ENCODE data around the gene CCDC150.
"Not testable (repeated sequence)": the region's sequence is repeated elsewhere in the genome, so short reads cannot be mapped to it uniquely, and the experiment has no call there.

Gene CCDC150

GRCh38 chr2:196638765-196639164, 750 bp upstream of the CCDC150 start:
- no peak for DNase-seq

- DNase-seq, result no peak
Measured at GRCh38 chr2:196640031-196640548, 575 bp downstream of the CCDC150 start.

DNA sequence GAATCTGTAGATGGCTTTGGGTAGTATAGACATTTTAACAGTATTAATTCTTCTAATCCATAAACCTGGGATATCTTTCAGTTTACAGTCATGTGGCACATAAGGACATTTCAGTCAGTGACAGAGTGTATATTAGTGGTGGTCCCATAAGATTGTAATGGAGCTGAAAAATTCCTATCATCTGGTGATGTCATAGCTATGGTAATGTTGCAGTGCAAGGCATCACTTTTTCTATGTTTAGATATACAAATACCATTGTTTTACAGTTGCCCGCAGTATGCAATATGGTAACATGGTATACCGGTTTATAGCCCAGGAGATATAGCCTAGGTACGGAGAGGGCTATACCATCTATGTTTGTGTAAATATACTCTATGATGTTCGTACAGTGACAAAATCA, 9.7 kb downstream of the CCDC150 start:
- no peak for DNase-seq

GRCh38 chr2:196651387-196652094, 12.0 kb downstream of the CCDC150 start:
- no peak for DNase-seq

GRCh38 chr2:196652869-196653268, 13.4 kb downstream of the CCDC150 start:
- no peak for DNase-seq

DNA sequence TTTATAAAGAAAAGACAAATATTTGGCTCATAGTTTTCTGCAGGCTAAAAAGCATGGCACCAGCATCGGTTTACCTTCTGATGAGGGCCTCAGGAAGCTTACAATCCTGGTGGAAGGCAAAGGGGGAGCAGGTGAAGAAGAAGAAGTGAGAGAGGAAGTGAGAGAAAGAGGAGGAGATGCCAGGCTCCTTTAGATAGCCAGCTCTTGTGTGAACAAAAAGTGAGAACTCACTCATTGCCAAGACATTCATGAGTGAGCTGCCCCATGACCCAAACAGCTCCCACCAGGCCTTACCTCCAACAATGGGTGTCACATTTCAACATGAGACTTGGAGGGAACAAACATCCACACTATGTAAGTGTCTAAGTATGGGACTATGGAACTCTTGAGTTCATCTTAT, 14.3 kb downstream of the CCDC150 start:
- DNase-seq, result no peak

DNA sequence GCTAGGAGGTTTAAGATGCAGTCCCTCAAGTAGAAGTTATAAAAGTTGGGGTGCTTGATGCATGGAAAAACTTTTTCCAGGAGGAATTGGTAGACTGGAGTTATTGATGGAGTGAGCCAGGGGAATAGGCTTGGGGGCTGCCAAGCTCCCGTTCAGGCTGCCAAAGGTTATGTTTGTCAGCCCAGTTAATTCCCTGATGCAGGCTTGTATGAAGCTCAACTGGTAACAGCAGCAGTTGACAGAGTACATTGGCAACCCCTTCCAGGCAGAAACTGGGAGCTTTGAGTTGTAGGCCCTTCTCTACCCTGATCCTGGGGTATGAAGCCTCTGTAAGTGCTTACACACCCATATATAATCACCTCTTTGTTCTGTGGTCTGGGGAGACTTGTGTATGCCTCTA, 16.2 kb downstream of the CCDC150 start:
- no peak for DNase-seq

- DNase-seq, result no peak
Measured at GRCh38 chr2:196657333-196657732, 17.8 kb downstream of the CCDC150 start.

DNA sequence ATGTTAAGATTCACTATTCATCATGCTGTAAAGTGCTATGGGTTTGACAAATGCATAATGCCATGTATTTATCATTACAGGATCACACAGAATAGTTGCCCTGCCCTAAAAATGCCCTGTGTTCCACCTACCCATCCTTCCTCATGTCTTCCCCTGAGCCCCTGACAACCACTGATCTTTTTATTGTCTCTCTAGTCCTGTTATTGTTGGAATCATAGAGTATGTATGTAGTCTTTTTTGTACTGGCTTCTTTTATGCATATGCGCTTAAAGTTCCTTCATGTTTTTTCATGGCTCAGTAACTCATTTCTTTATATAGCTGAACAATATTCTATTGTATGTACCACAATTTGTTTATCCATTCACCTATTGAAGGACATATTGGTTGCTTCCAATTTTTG, 20.3 kb downstream of the CCDC150 start:
- DNase-seq, result no peak

- DNase-seq, result no peak
Measured at GRCh38 chr2:196660244-196660643, 20.7 kb downstream of the CCDC150 start.

DNA sequence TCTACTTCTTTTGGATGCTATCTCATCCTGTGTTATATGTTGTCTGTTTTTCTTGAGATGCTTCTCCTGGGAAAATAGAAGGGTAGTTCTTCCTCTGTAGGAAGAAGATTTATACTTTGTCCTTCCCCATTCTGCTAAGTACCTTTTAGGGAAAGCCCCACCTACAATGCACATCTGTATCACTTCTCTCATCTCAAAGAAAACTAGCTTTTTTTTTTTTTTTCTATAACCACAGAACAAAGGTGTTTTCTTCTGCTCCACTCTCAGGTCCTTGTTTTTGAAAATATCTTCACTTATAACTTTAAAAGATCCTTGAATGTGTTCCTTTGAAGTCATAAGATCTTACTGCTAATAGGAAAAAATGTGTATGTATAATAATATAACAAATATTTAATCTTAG, 30.8 kb downstream of the CCDC150 start:
- DNase-seq, result no peak

DNA sequence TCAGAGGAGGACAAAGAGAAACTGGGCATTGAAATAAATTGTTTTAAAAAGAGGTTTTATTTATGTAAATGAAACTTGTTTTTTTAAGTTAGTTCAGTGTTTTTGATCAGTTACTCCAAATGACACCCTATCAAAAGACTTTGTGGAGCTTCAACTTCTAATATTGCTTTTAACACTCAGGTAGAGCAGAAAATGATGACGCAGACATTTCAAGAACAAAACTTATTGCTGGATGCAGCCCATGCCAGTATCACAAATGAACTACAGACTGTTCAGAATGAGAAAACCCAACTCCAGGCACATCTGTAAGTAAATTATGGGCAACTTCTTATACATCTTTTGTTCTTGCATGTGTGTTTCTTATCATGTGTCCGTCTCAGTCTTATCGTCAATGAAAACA, 36.4 kb downstream of the CCDC150 start:
- no peak for DNase-seq

DNA sequence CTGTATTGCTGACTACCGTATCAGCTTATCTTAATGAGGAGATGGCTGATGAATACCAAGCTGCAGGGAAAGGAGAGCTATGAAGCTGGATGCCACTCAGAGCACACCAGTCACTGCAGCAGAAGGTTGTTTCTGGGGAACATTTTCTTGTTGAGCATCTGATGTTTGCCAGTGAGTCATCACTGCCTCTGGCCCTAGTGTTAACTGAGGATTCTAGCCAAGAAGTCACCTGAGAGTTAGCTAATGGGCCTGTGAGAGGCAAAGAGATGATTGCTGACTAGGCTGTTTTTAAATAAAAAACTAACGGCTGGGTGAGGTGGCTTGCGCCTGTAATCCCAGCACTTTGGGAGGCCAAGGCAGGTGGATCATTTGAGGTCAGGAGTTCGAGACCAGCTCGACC, 37.9 kb downstream of the CCDC150 start:
- no peak for DNase-seq

DNA sequence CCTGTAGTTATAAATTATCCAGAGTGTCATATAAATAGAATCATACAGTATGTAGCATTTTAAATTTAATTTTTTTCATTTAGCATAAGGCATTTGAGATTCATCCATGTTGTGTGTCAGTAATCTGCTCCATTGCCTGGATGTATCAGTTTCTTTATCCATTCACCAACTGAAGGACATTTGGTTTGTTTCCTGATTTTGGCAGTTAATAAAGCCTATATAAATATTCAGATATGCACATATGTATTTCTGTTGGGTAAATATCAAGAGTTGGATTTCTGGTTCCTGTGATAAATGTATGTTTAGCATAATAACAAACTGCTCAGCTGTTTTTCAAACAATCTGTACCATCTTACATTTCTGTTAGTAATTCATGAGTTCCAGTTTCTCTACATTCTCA, 39.9 kb downstream of the CCDC150 start:
- DNase-seq, result no peak

DNA sequence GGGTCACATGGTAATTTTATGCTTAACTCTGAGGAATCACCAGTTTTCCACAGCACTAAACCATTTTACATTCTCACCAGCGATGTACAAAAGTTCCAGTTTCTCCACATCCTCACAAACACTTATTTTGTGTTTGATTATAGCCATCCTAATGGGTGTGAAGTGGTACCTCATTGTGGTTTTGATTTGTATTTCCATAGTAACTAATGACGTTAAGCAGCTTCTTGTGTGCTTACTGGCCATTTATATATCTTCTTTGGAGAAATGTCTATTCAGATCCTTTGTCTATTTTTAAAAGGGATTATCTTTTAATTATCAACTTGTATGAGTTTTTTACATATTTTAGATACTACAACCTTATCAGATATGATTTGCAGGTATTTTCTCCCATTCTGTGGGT, 42.0 kb downstream of the CCDC150 start:
- no peak for DNase-seq

GRCh38 chr2:196685792-196686191, 46.3 kb downstream of the CCDC150 start:
- DNase-seq, result no peak

- DNase-seq, result not testable (repeated sequence)
Measured at GRCh38 chr2:196686737-196687136, 47.2 kb downstream of the CCDC150 start.

GRCh38 chr2:196696423-196697079, 57.0 kb downstream of the CCDC150 start:
- no peak for DNase-seq

GRCh38 chr2:196697825-196698224, 58.3 kb downstream of the CCDC150 start:
- DNase-seq, result no peak

DNA sequence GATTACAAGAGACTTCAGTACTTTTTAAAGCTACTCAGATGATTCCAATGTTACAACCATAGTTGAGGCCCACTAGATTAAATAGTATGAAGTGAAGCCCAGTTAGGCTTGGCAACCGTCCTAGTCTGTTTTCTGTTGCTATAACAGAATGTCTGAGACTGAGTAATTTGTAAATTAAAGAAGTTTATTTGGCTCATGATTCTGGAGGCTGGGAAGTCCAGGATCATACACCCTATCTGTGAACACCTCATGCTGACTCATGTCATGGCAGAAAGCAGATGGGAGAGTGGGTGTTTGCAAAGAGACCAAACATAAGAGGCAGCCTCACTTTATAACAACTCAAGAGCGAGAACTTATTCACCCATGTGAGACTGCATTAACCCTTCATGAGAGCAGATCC, 63.1 kb downstream of the CCDC150 start:
- DNase-seq, result no peak

DNA sequence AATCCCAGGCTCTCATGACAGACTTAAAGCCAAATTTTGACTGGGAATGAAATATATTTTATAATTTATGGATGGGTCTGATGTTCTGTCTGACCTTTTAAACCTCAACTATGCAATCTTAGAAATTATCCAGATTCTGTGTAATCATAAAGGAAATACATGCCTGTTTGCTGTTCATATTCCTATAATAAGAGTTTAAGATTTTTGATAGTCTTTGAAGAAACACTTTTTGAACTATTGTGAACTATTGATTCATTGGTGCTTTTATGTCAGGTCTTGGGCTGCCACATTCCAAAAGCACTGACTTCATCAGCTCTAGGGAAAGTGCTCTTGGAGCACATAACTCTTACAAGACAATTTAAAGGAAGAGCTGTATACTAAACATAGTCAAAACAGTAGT, 64.2 kb downstream of the CCDC150 start:
- DNase-seq, result no peak

GRCh38 chr2:196710056-196710455, 70.5 kb downstream of the CCDC150 start:
- not testable (repeated sequence) for DNase-seq

GRCh38 chr2:196711625-196712024, 72.1 kb downstream of the CCDC150 start:
- no peak for DNase-seq

GRCh38 chr2:196712867-196713266, 73.4 kb downstream of the CCDC150 start:
- no peak for DNase-seq

All from hematopoietic multipotent progenitor cell treated with erythropoietin and hydrocortisone succinate and interleukin-3 and kit ligand, for 4 days (in vitro differentiated cells).